Measurements from ENCODE around the gene NDUFS3.

GRCh38 chr11:47551086-47551485 is 27.8 kb upstream of the NDUFS3 start:
- TF ChIP-seq GATA2 (IDR thresholded peaks at IDR 0.05; ENCODE audit: low read depth, low read length) (no peak), GATA3 (IDR thresholded peaks at IDR 0.05; ENCODE audit: low read depth, low read length) (no peak)

Measured in SH-SY5Y (cell line).